WTC11 (cell line): ENCODE data around the gene ITFG1. TPM values are rescaled to one million over a fixed set of nuclear protein-coding genes. Genes with fewer than 3 reads are reported as not detected.

Experiments used
- ATAC-seq: fragments of 200-7000 bp; cut with Tn5 transposase; 2 replicates; pipeline ENCODE4 v1.10.0; 2021; ENCODE audit warnings: mild to moderate bottlenecking, moderate library complexity
- CTCF ChIA-PET: fragments of 300-600 bp; sonication (Branson Sonifier 250); formaldehyde crosslinking; loops from one replicate; lab custom pipeline; 2021; ENCODE audit warnings: antibody characterized with exemption; lab: Charles Lee
- POLR2A ChIA-PET: fragments of 350-600 bp; sonication (Branson Sonifier 250); formaldehyde crosslinking; loops from one replicate; lab custom pipeline; 2021; ENCODE audit warnings: antibody characterized with exemption; lab: Charles Lee
- DNase-seq: peaks from one replicate; pipeline ENCODE4 v3.0.0; 2021; ENCODE audit warnings: low spot score
- H3K27ac Mint-ChIP-seq: 2 replicates; pipeline ENCODE4 v1.8.0; 2021; ENCODE audit warnings: mixed read lengths
- H3K27me3 Mint-ChIP-seq: 2 replicates; pipeline ENCODE4 v1.8.0; 2021; ENCODE audit warnings: low read depth, mild to moderate bottlenecking, moderate library complexity, mixed read lengths
- H3K36me3 Mint-ChIP-seq: 2 replicates; pipeline ENCODE4 v1.8.0; 2021; ENCODE audit warnings: mixed read lengths
- H3K4me1 Mint-ChIP-seq: 2 replicates; pipeline ENCODE4 v1.8.0; 2022; ENCODE audit warnings: mixed read lengths
- H3K4me3 Mint-ChIP-seq: 2 replicates; pipeline ENCODE4 v1.8.0; 2021; ENCODE audit warnings: mild to moderate bottlenecking, moderate library complexity, mixed read lengths
- H3K9me3 Mint-ChIP-seq: 2 replicates; pipeline ENCODE4 v1.8.0; 2021; ENCODE audit warnings: mixed read lengths
- CTCF ChIP-seq: fragments of 200-600 bp; IDR thresholded peaks from 2 replicates; pipeline ENCODE4 v1.8.0; 2022; ENCODE audit warnings: antibody characterized with exemption
- ESRRA ChIP-seq: sonication (generic); formaldehyde crosslinking; IDR thresholded peaks from 2 replicates; pipeline ENCODE4 v1.8.1; 2022; ENCODE audit warnings: mild to moderate bottlenecking, missing genetic modification reagents, borderline replicate concordance
- FOXJ3 ChIP-seq: sonication (generic); formaldehyde crosslinking; IDR thresholded peaks from 2 replicates; pipeline ENCODE4 v1.9.0; 2021; ENCODE audit warnings: missing genetic modification reagents, mild to moderate bottlenecking, borderline replicate concordance
- GABPB1 ChIP-seq: sonication (generic); formaldehyde crosslinking; IDR thresholded peaks from 2 replicates; pipeline ENCODE4 v1.8.1; 2023; ENCODE audit warnings: mild to moderate bottlenecking, missing genetic modification reagents
- IRF2 ChIP-seq: sonication (generic); formaldehyde crosslinking; IDR thresholded peaks from 2 replicates; pipeline ENCODE4 v1.8.0; 2022; ENCODE audit warnings: low read depth, missing genetic modification reagents, borderline replicate concordance
- JAZF1 ChIP-seq: fragments of 250-450 bp; sonication (Bioruptor Pico); IDR thresholded peaks from 2 replicates; pipeline ENCODE4 v1.9.0; 2021; ENCODE audit warnings: moderate library complexity, mild to moderate bottlenecking, inconsistent platforms
- KAT7 ChIP-seq: sonication (generic); formaldehyde crosslinking; IDR thresholded peaks from 2 replicates; pipeline ENCODE4 v1.8.1; 2023; ENCODE audit warnings: missing genetic modification reagents, mild to moderate bottlenecking, borderline replicate concordance
- MAX ChIP-seq: sonication (generic); formaldehyde crosslinking; IDR thresholded peaks from 2 replicates; pipeline ENCODE4 v1.8.0; 2022; ENCODE audit warnings: mild to moderate bottlenecking, missing genetic modification reagents
- NR2C2 ChIP-seq: sonication (generic); formaldehyde crosslinking; IDR thresholded peaks from 2 replicates; pipeline ENCODE4 v1.8.0; 2022; ENCODE audit warnings: mild to moderate bottlenecking, missing genetic modification reagents
- NR3C1 ChIP-seq: sonication (generic); formaldehyde crosslinking; conservative IDR thresholded peaks from 2 replicates; pipeline ENCODE4 v1.8.1; 2023; ENCODE audit warnings: low read depth, mild to moderate bottlenecking, missing genetic modification reagents
- STAT6 ChIP-seq: sonication (generic); formaldehyde crosslinking; conservative IDR thresholded peaks from 2 replicates; pipeline ENCODE4 v1.8.1; 2023; ENCODE audit warnings: mild to moderate bottlenecking, low read depth, missing genetic modification reagents, moderate library complexity
- ZNF232 ChIP-seq: sonication (generic); formaldehyde crosslinking; IDR thresholded peaks from 2 replicates; pipeline ENCODE4 v1.8.0; 2022; ENCODE audit warnings: mild to moderate bottlenecking, missing genetic modification reagents
- ZNF263 ChIP-seq: sonication (generic); formaldehyde crosslinking; IDR thresholded peaks from 2 replicates; pipeline ENCODE4 v1.8.1; 2022; ENCODE audit warnings: low read depth, mild to moderate bottlenecking, moderate library complexity, missing genetic modification reagents
- ZNF425 ChIP-seq: fragments of 250-450 bp; sonication (Bioruptor Pico); conservative IDR thresholded peaks from 2 replicates; pipeline ENCODE4 v1.9.0; 2021; ENCODE audit warnings: mild to moderate bottlenecking
- total RNA-seq: library from RNA; stranded (reverse); gene quantifications from 3 replicates; pipeline ENCODE4 v1.2.3, GENCODE V29; 2021
- TF ChIP-seq, protein P1 (sequence below): sonication (generic); formaldehyde crosslinking; IDR thresholded peaks from 2 replicates; pipeline ENCODE4 v1.8.1; 2022; ENCODE audit warnings: mild to moderate bottlenecking, moderate library complexity, missing genetic modification reagents
- TF ChIP-seq, protein P2 (sequence below): sonication (generic); formaldehyde crosslinking; IDR thresholded peaks from 2 replicates; pipeline ENCODE4 v1.8.0; 2023; ENCODE audit warnings: mild to moderate bottlenecking, missing genetic modification reagents
- TF ChIP-seq, protein P3 (sequence below): sonication (generic); formaldehyde crosslinking; IDR thresholded peaks from 2 replicates; pipeline ENCODE4 v1.8.1; 2023; ENCODE audit warnings: mild to moderate bottlenecking, missing genetic modification reagents
- TF ChIP-seq, protein P4 (sequence below): sonication (generic); formaldehyde crosslinking; IDR thresholded peaks from 2 replicates; pipeline ENCODE4 v1.8.1; 2023; ENCODE audit warnings: mild to moderate bottlenecking, missing genetic modification reagents, moderate library complexity
- TF ChIP-seq, protein P5 (sequence below): sonication (generic); formaldehyde crosslinking; IDR thresholded peaks from 2 replicates; pipeline ENCODE4 v1.8.0; 2023; ENCODE audit warnings: missing genetic modification reagents

ITFG1 gene
- total RNA-seq, 1 experiment from 2014 or later: 21.1 TPM

GRCh38 chr16:47470810-47471209 lies 9.9 kb upstream of the ITFG1 start:
- CTCF ChIA-PET: interaction anchor here (1.1 kb wide), 1 partner anchor 10 kb away, joined by 3 read pairs; the partner anchor contains the start of gene PHKB
- no peak for ATAC-seq
- H3K4me1 Mint-ChIP-seq: peaks cover 8% of the 10 kb centered on the region
- H3K9me3 Mint-ChIP-seq: no peaks in the 10 kb centered on the region
- H3K27ac Mint-ChIP-seq: no peak overlapping the region
- H3K36me3 Mint-ChIP-seq: no peaks in the 10 kb centered on the region
- POLR2A ChIA-PET: no interaction called here
- DNase-seq: no peak
- H3K27me3 Mint-ChIP-seq: no peaks in the 10 kb centered on the region
- no peak overlapping the region for H3K4me3 Mint-ChIP-seq
- TF ChIP-seq, protein P1, sequence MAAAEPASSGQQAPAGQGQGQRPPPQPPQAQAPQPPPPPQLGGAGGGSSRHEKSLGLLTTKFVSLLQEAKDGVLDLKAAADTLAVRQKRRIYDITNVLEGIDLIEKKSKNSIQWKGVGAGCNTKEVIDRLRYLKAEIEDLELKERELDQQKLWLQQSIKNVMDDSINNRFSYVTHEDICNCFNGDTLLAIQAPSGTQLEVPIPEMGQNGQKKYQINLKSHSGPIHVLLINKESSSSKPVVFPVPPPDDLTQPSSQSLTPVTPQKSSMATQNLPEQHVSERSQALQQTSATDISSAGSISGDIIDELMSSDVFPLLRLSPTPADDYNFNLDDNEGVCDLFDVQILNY: no peak
- TF ChIP-seq, protein P2, sequence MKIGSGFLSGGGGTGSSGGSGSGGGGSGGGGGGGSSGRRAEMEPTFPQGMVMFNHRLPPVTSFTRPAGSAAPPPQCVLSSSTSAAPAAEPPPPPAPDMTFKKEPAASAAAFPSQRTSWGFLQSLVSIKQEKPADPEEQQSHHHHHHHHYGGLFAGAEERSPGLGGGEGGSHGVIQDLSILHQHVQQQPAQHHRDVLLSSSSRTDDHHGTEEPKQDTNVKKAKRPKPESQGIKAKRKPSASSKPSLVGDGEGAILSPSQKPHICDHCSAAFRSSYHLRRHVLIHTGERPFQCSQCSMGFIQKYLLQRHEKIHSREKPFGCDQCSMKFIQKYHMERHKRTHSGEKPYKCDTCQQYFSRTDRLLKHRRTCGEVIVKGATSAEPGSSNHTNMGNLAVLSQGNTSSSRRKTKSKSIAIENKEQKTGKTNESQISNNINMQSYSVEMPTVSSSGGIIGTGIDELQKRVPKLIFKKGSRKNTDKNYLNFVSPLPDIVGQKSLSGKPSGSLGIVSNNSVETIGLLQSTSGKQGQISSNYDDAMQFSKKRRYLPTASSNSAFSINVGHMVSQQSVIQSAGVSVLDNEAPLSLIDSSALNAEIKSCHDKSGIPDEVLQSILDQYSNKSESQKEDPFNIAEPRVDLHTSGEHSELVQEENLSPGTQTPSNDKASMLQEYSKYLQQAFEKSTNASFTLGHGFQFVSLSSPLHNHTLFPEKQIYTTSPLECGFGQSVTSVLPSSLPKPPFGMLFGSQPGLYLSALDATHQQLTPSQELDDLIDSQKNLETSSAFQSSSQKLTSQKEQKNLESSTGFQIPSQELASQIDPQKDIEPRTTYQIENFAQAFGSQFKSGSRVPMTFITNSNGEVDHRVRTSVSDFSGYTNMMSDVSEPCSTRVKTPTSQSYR: no peak
- TF ChIP-seq NR3C1: no peak
- TF ChIP-seq ZNF232 (CRISPR knock-in tag): no peak
- TF ChIP-seq, protein P3, sequence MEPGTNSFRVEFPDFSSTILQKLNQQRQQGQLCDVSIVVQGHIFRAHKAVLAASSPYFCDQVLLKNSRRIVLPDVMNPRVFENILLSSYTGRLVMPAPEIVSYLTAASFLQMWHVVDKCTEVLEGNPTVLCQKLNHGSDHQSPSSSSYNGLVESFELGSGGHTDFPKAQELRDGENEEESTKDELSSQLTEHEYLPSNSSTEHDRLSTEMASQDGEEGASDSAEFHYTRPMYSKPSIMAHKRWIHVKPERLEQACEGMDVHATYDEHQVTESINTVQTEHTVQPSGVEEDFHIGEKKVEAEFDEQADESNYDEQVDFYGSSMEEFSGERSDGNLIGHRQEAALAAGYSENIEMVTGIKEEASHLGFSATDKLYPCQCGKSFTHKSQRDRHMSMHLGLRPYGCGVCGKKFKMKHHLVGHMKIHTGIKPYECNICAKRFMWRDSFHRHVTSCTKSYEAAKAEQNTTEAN (CRISPR knock-in tag): no peak
- no peak for TF ChIP-seq GABPB1 (CRISPR knock-in tag)
- no peak for TF ChIP-seq MAX
- no peak for TF ChIP-seq KAT7 (CRISPR knock-in tag)
- no peak for TF ChIP-seq ZNF263 (CRISPR knock-in tag)
- no peak for TF ChIP-seq IRF2
- TF ChIP-seq NR2C2 (CRISPR knock-in tag): no peak
- no peak for TF ChIP-seq ESRRA (CRISPR knock-in tag)
- no peak for TF ChIP-seq CTCF
- TF ChIP-seq, protein P4, sequence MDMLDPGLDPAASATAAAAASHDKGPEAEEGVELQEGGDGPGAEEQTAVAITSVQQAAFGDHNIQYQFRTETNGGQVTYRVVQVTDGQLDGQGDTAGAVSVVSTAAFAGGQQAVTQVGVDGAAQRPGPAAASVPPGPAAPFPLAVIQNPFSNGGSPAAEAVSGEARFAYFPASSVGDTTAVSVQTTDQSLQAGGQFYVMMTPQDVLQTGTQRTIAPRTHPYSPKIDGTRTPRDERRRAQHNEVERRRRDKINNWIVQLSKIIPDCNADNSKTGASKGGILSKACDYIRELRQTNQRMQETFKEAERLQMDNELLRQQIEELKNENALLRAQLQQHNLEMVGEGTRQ: no peak
- TF ChIP-seq, protein P5, sequence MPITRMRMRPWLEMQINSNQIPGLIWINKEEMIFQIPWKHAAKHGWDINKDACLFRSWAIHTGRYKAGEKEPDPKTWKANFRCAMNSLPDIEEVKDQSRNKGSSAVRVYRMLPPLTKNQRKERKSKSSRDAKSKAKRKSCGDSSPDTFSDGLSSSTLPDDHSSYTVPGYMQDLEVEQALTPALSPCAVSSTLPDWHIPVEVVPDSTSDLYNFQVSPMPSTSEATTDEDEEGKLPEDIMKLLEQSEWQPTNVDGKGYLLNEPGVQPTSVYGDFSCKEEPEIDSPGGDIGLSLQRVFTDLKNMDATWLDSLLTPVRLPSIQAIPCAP: no peak
- no peak for TF ChIP-seq FOXJ3
- no peak for TF ChIP-seq ZNF425 (CRISPR knock-in tag)
- TF ChIP-seq STAT6 (CRISPR knock-in tag): no peak
- no peak for TF ChIP-seq JAZF1 (CRISPR knock-in tag)
- TF ChIP-seq, all 79 proteins: peak for 0
